Vagina (tissue), 2 donors: Measurements from ENCODE around the gene LRP2BP. TPM values are rescaled to one million over a fixed set of nuclear protein-coding genes. Genes with fewer than 3 reads are reported as not detected.
A peak's percentile ranks its signal among the peaks of the same experiment; 100 is the strongest.

Experiments
- DNase-seq, 2 donors: peaks; one replicate each; pipeline ENCODE4 v3.0.0-alpha.2; 2017; ENCODE audit errors: extremely low spot score in 2 of 2
- H3K27ac ChIP-seq: fragments of 200-600 bp; sonication (generic); one replicate; pipeline ENCODE4 v1.5.1; 2019
- H3K27me3 ChIP-seq: fragments of 200-600 bp; sonication (generic); one replicate; pipeline ENCODE4 v1.5.1; 2019
- H3K36me3 ChIP-seq, 2 donors: fragments of 200-600 bp; sonication (generic); one replicate each; pipeline ENCODE4 v1.5.1; 2017 to 2019
- H3K4me1 ChIP-seq: fragments of 200-600 bp; sonication (generic); one replicate; pipeline ENCODE4 v1.5.1; 2019
- H3K4me3 ChIP-seq, 2 donors: fragments of 200-600 bp; sonication (generic); 1 replicate in 1 of 2; 2 replicates in 1 of 2; pipeline ENCODE4 v1.5.1; 2016 to 2019
- H3K9me3 ChIP-seq: fragments of 200-600 bp; sonication (generic); one replicate; pipeline ENCODE4 v1.5.1; 2019
- POLR2A ChIP-seq, 2 donors: fragments of 450-650 bp; IDR thresholded peaks; one replicate each; pipeline ENCODE4 v1.6.1; 2017; ENCODE audit warnings: antibody characterized with exemption in 2 of 2, mild to moderate bottlenecking in 2 of 2, moderate library complexity in 2 of 2
- POLR2AphosphoS5 ChIP-seq, 2 donors: sonication (generic); formaldehyde crosslinking; IDR thresholded peaks; one replicate each; pipeline ENCODE4 v1.9.0; 2017; ENCODE audit warnings: antibody characterized with exemption in 2 of 2, mild to moderate bottlenecking in 2 of 2, low read depth in 1 of 2; ENCODE audit not compliant: insufficient read depth in 1 of 2
- intact Hi-C: fragments of 100-400 bp; cut with DNase I; formaldehyde crosslinking; loops from one replicate; pipeline ENCODE4 v1.15.1; 2023
- total RNA-seq: library from RNA; depleted of rRNA; stranded (reverse); fragments of >200 nt; gene quantifications from one replicate; pipeline ENCODE4 v1.2.3, GENCODE V29; 2016
- TF ChIP-seq, protein P1 (sequence below), 3 experiments: fragments of 450-650 bp in 2 of 3; fragments of 200-600 bp in 1 of 3; sonication (generic) in 1 of 3; IDR thresholded peaks; one replicate each; pipeline ENCODE4 v1.5.1; 2017 to 2019; ENCODE audit warnings: antibody characterized with exemption in 3 of 3, mild to moderate bottlenecking in 2 of 3, moderate library complexity in 2 of 3

Gene LRP2BP
- total RNA-seq, 1 donor from 2014 or later, result 0.49 TPM

DNA sequence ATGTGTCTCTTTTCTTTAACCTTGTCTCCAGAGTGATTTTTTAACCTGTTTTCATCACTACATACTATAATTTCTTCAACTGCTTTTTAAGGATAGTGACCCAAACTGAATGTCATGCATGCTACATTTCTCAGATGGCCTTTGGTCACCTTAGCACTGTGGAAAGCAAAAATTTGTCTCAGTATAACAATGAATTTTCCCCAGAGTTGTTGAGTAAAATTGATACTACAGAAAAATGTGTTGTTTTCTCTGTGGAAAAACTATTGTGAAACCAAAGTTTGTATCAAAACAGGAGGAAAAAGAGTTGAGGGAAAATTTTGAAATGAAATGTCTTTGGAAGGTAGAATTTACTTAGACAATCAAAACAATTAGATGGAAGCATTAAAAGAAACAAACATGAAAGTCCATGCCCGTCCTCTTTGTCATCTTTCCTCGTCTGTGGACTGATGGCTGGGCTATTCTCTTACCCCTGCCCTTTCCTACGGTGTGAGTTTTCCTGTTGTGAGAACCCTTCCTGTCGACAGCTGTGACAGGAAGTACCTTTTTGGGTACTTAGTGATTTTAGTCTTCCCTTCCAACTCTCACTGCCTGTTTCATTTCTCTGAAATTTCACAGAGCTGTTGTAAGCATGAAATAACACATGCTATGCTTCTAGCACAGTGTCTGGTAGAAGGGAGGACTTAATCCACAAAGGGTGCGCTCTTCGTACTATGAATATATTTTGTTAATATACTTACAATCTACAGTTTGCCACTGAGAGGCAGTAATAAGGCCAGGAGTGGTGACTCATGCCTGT is 50.8 kb downstream of the LRP2BP start:
- intact Hi-C loops, result no loop called here
- Histone ChIP-seq H3K9me3 (no peaks in the 10 kb centered on the region), H3K4me3 (no peak overlapping the region), H3K4me1 (no peaks in the 10 kb centered on the region), H3K36me3 (no peaks in the 10 kb centered on the region), H3K27me3 (no peaks in the 10 kb centered on the region), H3K27ac (peak overlapping the region; percentile 55)
- TF ChIP-seq, protein P1, sequence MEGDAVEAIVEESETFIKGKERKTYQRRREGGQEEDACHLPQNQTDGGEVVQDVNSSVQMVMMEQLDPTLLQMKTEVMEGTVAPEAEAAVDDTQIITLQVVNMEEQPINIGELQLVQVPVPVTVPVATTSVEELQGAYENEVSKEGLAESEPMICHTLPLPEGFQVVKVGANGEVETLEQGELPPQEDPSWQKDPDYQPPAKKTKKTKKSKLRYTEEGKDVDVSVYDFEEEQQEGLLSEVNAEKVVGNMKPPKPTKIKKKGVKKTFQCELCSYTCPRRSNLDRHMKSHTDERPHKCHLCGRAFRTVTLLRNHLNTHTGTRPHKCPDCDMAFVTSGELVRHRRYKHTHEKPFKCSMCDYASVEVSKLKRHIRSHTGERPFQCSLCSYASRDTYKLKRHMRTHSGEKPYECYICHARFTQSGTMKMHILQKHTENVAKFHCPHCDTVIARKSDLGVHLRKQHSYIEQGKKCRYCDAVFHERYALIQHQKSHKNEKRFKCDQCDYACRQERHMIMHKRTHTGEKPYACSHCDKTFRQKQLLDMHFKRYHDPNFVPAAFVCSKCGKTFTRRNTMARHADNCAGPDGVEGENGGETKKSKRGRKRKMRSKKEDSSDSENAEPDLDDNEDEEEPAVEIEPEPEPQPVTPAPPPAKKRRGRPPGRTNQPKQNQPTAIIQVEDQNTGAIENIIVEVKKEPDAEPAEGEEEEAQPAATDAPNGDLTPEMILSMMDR (IDR thresholded peaks at IDR 0.05), result no peak
- TF ChIP-seq POLR2AphosphoS5 (IDR thresholded peaks at IDR 0.05; ENCODE audit: insufficient read depth in 1 of 2, low read depth in 1 of 2) (no peak), POLR2A (IDR thresholded peaks at IDR 0.05) (no peak)
- DNase-seq, result no peak

DNA sequence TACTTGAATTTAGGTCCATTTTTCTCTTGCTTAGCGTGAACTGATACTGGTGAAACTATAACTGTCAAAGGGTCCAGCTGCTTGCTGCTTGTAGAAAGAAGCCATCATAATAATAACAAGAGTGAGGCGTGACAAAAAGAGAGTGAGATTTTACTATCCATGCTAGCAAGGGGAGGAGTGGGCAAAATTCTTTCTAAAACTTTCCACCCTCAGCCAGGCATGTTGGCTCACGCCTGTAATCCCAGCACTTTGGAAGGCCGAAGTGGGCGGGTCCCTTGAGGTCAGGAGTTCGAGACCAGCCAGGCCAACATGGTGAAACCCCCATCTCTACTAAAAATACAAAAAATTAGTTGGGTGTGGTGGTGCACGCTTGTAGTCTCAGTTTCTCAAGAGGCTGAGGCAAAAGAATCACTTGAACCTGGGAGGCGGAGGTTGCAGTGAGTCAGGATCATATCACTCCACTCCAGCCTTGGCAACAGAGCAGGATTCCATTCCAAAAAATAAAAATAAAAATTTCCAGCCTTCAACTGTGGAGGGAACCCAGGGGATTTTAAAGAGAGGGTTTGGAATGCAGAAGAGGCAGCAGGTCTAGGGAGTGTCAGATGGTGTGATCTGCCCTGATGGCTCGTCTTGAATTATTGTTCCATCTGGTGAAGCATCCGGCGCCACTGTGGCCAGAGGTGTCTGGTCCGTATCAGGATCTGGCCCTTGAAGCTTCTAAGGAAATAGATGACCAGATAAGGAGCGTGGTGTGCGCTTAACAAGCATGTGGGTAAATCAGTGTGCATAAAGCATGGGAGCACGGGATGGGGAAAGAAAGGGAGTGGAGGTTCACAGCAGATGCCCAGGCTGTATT is 51.8 kb downstream of the LRP2BP start:
- Histone ChIP-seq H3K4me1 (no peaks in the 10 kb centered on the region), H3K36me3 (no peaks in the 10 kb centered on the region), H3K27me3 (no peaks in the 10 kb centered on the region), H3K4me3 (no peak overlapping the region), H3K9me3 (no peaks in the 10 kb centered on the region), H3K27ac (peak overlapping the region; percentile 55)
- intact Hi-C loops, result no loop called here
- TF ChIP-seq, protein P1 (IDR thresholded peaks at IDR 0.05), result no peak
- no peak for TF ChIP-seq POLR2A (IDR thresholded peaks at IDR 0.05)
- TF ChIP-seq POLR2AphosphoS5 (IDR thresholded peaks at IDR 0.05; ENCODE audit: insufficient read depth in 1 of 2, low read depth in 1 of 2), result no peak
- no peak for DNase-seq

DNA sequence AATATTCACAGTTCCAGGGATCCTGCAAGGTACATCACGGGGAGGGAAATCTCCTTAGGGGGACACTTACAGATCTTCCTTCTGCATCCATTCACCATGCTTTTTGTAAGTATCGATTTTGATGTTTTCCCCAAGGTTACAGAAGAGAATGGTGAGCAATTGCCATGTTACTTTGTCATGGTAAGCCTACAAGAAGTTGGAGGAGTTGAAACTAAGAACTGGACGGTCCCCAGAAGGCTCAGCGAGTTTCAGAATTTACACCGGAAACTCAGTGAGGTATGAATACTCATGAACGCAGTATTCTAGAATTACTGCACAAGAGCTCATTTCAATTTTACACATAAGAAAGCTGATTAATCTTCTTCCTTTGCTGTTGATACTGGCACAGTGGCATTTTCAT is 53.9 kb downstream of the LRP2BP start:
- DNase-seq, result no peak
- no peak overlapping the region for H3K27ac ChIP-seq
- H3K27me3 ChIP-seq, result no peaks in the 10 kb centered on the region
- intact Hi-C loops, result no loop called here
- TF ChIP-seq, protein P1 (IDR thresholded peaks at IDR 0.05), result no peak
- no peak for TF ChIP-seq POLR2AphosphoS5 (IDR thresholded peaks at IDR 0.05; ENCODE audit: insufficient read depth in 1 of 2, low read depth in 1 of 2)
- no peak for TF ChIP-seq POLR2A (IDR thresholded peaks at IDR 0.05)
- H3K4me3 ChIP-seq, result no peak overlapping the region
- H3K9me3 ChIP-seq, result no peaks in the 10 kb centered on the region
- H3K4me1 ChIP-seq, result no peaks in the 10 kb centered on the region
- H3K36me3 ChIP-seq, result peaks cover 0 to 6% of the 10 kb centered on the region in 2 donors

DNA sequence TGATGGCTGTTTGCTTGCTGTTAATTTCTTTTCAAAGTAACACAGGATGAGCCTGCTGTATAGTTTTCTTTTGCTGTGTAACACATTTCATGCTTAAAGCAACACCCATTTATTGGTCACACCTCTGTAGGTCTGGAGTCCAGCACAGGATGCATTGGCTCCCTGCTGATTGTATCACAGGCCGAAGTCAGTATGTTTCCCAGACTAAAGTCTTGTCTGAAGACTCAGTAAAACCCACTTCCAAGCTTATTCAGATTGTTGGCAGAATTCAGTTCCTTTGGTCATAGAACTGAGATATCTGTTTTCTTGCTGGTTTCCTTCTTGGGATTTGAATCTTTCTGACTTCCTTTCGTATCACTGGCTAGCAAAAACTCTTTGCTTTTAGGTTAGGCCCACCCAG is 54.3 kb downstream of the LRP2BP start:
- H3K4me3 ChIP-seq, result no peak overlapping the region
- intact Hi-C loops, result no loop called here

More for the DNA sequence above, 54.3 kb downstream of the LRP2BP start:
- no peaks in the 10 kb centered on the region for H3K27me3 ChIP-seq
- no peaks in the 10 kb centered on the region for H3K4me1 ChIP-seq
- H3K27ac ChIP-seq, result no peak overlapping the region
- TF ChIP-seq, protein P1 (IDR thresholded peaks at IDR 0.05), result no peak
- TF ChIP-seq POLR2AphosphoS5 (IDR thresholded peaks at IDR 0.05; ENCODE audit: insufficient read depth in 1 of 2, low read depth in 1 of 2), result no peak
- H3K9me3 ChIP-seq, result no peaks in the 10 kb centered on the region
- peaks cover 0 to 6% of the 10 kb centered on the region in 2 donors for H3K36me3 ChIP-seq
- DNase-seq, result no peak
